A673 (cell line): ENCODE data around the gene ATRN. TPM values are rescaled to one million over a fixed set of nuclear protein-coding genes. Genes with fewer than 3 reads are reported as not detected.

Source experiments
- BruUV-seq: library from RNA; stranded (reverse); fragments of 400-500 nt; replicated peaks from 2 replicates; lab custom pipeline; 2021; lab: Mats Ljungman, UMichigan
- CTCF ChIA-PET: fragments of 300-600 bp; sonication (Branson Sonifier 250); formaldehyde crosslinking; loops from one replicate; lab custom pipeline; 2022; ENCODE audit warnings: antibody characterized with exemption; lab: Charles Lee
- POLR2A ChIA-PET: fragments of 300-600 bp; sonication (Branson Sonifier 250); formaldehyde crosslinking; loops from one replicate; lab custom pipeline; 2022; ENCODE audit warnings: antibody characterized with exemption; ENCODE audit not compliant: low non-redundant PET; lab: Charles Lee
- DNase-seq: peaks from one replicate; pipeline ENCODE4 v3.0.0-alpha.2; 2015; ENCODE audit warnings: low spot score
- H3K27ac ChIP-seq: fragments of 200-600 bp; sonication (generic); 2 replicates; pipeline ENCODE4 v1.5.1; 2016; ENCODE audit warnings: mixed run types, low read depth, mild to moderate bottlenecking, mixed read lengths, antibody characterized with exemption, low read length; ENCODE audit not compliant: poor library complexity, severe bottlenecking
- H3K27me3 ChIP-seq: fragments of 200-600 bp; sonication (generic); replicated peaks from 2 replicates; pipeline ENCODE4 v1.6.1; 2017; ENCODE audit warnings: mixed run types, low read depth, mild to moderate bottlenecking, mixed read lengths, antibody characterized with exemption, low read length; ENCODE audit not compliant: insufficient read depth, poor library complexity
- H3K36me3 ChIP-seq: fragments of 200-600 bp; sonication (generic); 2 replicates; pipeline ENCODE4 v1.6.1; 2016; ENCODE audit warnings: mixed run types, mild to moderate bottlenecking, mixed read lengths, antibody characterized with exemption, low read length; ENCODE audit not compliant: insufficient read depth, poor library complexity, severe bottlenecking
- H3K4me1 ChIP-seq: fragments of 200-600 bp; sonication (generic); 2 replicates; pipeline ENCODE4 v1.6.1; 2017; ENCODE audit warnings: mixed run types, mild to moderate bottlenecking, mixed read lengths, antibody characterized with exemption, low read length; ENCODE audit not compliant: insufficient read depth, poor library complexity, severe bottlenecking
- H3K4me3 ChIP-seq: fragments of 200-600 bp; sonication (generic); 2 replicates; pipeline ENCODE4 v1.5.1; 2016; ENCODE audit warnings: low read depth, mixed run types, mild to moderate bottlenecking, mixed read lengths, low read length; ENCODE audit not compliant: poor library complexity, severe bottlenecking
- H3K9me3 ChIP-seq: fragments of 200-600 bp; sonication (generic); 2 replicates; pipeline ENCODE4 v1.6.1; 2016; ENCODE audit warnings: mixed run types, low read depth, mild to moderate bottlenecking, mixed read lengths, antibody characterized with exemption, low read length; ENCODE audit not compliant: poor library complexity, severe bottlenecking
- EZH2 ChIP-seq: fragments of 200-600 bp; sonication (generic); IDR thresholded peaks from 2 replicates; pipeline ENCODE4 v1.6.1; 2017; ENCODE audit warnings: borderline replicate concordance, low read depth, mild to moderate bottlenecking, mixed read lengths, antibody characterized with exemption, low read length; ENCODE audit not compliant: poor library complexity, severe bottlenecking
- intact Hi-C: fragments of 100-400 bp; cut with micrococcal nuclease; formaldehyde crosslinking; loops from one replicate; pipeline ENCODE4 v1.10.0; 2022; ENCODE audit not compliant: unreplicated experiment
- total RNA-seq: library from RNA; stranded (reverse); gene quantifications from 2 replicates; pipeline ENCODE4 v1.2.3, GENCODE V29; 2021
- TF ChIP-seq, protein P1 (sequence below): fragments of 300-800, 200-600 bp; sonication (generic); conservative IDR thresholded peaks from 2 replicates; pipeline ENCODE4 v1.5.1; 2017; ENCODE audit warnings: low read depth, mild to moderate bottlenecking, antibody characterized with exemption, low read length, moderate library complexity, mixed read lengths

The ATRN gene
- total RNA-seq, 1 experiment from 2014 or later = 27.1 TPM

GRCh38 chr20:3572151-3572550 is 101.3 kb downstream of the ATRN start:
- Histone ChIP-seq H3K36me3 (peaks cover 10% of the 10 kb centered on the region), H3K27ac (no peak overlapping the region), H3K27me3 (no peaks in the 10 kb centered on the region), H3K4me1 (no peaks in the 10 kb centered on the region), H3K4me3 (no peak overlapping the region), H3K9me3 (no peaks in the 10 kb centered on the region)
- BruUV-seq = no TSS peak
- DNase-seq = no peak
- ChIA-PET POLR2A (no interaction called here), CTCF (no interaction called here)
- intact Hi-C loops = no loop called here
- TF ChIP-seq EZH2 = no peak

DNA sequence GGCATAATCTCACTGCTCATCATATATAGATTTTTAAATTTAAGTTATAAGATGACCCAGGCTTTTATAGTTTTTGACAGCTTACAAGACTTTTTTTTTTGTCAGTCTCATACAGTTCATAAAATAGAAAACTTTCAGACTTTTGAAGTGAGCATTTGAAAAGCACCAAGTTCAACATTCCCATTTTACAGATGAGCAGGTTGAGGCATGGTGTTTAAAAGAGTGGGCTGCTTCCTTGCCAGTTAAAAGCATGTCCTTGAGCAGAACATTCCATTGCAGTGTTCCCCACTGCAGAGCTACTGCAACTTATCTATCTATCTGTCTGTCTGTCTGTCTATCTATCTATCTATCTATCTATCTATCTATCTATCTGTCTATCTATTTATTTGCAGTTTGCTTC is 105.5 kb downstream of the ATRN start:
- BruUV-seq = no TSS peak
- CTCF ChIA-PET = no interaction called here
- no peak overlapping the region for H3K27ac ChIP-seq
- DNase-seq = no peak
- H3K4me1 ChIP-seq = no peaks in the 10 kb centered on the region
- intact Hi-C loops = no loop called here
- no peaks in the 10 kb centered on the region for H3K9me3 ChIP-seq
- TF ChIP-seq EZH2 = no peak
- TF ChIP-seq, protein P1, sequence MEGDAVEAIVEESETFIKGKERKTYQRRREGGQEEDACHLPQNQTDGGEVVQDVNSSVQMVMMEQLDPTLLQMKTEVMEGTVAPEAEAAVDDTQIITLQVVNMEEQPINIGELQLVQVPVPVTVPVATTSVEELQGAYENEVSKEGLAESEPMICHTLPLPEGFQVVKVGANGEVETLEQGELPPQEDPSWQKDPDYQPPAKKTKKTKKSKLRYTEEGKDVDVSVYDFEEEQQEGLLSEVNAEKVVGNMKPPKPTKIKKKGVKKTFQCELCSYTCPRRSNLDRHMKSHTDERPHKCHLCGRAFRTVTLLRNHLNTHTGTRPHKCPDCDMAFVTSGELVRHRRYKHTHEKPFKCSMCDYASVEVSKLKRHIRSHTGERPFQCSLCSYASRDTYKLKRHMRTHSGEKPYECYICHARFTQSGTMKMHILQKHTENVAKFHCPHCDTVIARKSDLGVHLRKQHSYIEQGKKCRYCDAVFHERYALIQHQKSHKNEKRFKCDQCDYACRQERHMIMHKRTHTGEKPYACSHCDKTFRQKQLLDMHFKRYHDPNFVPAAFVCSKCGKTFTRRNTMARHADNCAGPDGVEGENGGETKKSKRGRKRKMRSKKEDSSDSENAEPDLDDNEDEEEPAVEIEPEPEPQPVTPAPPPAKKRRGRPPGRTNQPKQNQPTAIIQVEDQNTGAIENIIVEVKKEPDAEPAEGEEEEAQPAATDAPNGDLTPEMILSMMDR = no peak
- peaks cover 10% of the 10 kb centered on the region for H3K36me3 ChIP-seq
- H3K4me3 ChIP-seq = no peak overlapping the region
- no peaks in the 10 kb centered on the region for H3K27me3 ChIP-seq
- POLR2A ChIA-PET = no interaction called here

GRCh38 chr20:3577366-3577765 is 106.5 kb downstream of the ATRN start:
- Histone ChIP-seq H3K27ac (no peak overlapping the region), H3K9me3 (no peaks in the 10 kb centered on the region), H3K4me1 (no peaks in the 10 kb centered on the region), H3K27me3 (no peaks in the 10 kb centered on the region), H3K4me3 (no peak overlapping the region), H3K36me3 (peaks cover 10% of the 10 kb centered on the region)
- CTCF ChIA-PET = no interaction called here
- intact Hi-C loops = no loop called here
- DNase-seq = no peak
- POLR2A ChIA-PET = no interaction called here
- BruUV-seq = no TSS peak
- no peak for TF ChIP-seq EZH2
- TF ChIP-seq, protein P1 = no peak

DNA sequence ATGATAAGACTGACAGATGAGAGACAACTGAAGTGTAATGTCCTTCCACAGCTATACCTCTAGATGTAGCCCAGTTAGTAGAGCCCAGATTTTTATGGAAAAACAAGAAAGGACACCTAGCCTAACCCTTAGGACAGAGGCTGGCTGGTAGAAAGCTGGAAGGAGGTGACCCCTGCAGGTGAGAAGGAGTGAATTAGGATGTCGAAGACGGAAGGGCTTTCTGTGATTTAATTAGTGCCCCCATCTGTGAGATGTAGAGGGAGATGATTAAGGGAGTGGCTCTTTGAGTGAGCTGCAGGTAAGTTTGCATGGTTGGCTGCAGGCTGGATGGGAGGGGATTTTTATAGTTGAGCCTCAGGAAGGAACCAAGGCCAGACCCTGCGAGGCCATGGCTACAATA is 109.6 kb downstream of the ATRN start:
- Histone ChIP-seq H3K4me3 (no peak overlapping the region), H3K4me1 (no peaks in the 10 kb centered on the region), H3K9me3 (no peaks in the 10 kb centered on the region), H3K27me3 (no peaks in the 10 kb centered on the region), H3K36me3 (peaks cover 16% of the 10 kb centered on the region), H3K27ac (no peak overlapping the region)
- intact Hi-C loops = no loop called here
- CTCF ChIA-PET = no interaction called here
- no TSS peak for BruUV-seq
- DNase-seq = no peak
- TF ChIP-seq EZH2 = no peak
- TF ChIP-seq, protein P1 = no peak
- POLR2A ChIA-PET = no interaction called here
